PC-3 (cell line): ENCODE results near the gene GSG1L. TPM values are rescaled to one million over a fixed set of nuclear protein-coding genes. Genes with fewer than 3 reads are reported as not detected.

Experiments
- ATAC-seq: fragments of 200-7000 bp; cut with Tn5 transposase; 2 replicates; pipeline ENCODE4 v1.9.1; 2020; ENCODE audit warnings: mild to moderate bottlenecking, moderate library complexity
- BruUV-seq: library from RNA; stranded (reverse); fragments of 400-500 nt; replicated peaks from 2 replicates; lab custom pipeline; 2021; lab: Mats Ljungman, UMichigan
- CTCF ChIA-PET: fragments of 300-600 bp; sonication (Branson Sonifier 250); formaldehyde crosslinking; loops from one replicate; lab custom pipeline; 2022; ENCODE audit warnings: antibody characterized with exemption; lab: Charles Lee
- POLR2A ChIA-PET: fragments of 300-600 bp; sonication (Branson Sonifier 250); formaldehyde crosslinking; loops from one replicate; lab custom pipeline; 2022; ENCODE audit warnings: antibody characterized with exemption; ENCODE audit not compliant: unreplicated experiment; lab: Charles Lee
- DNase-seq: peaks from one replicate; pipeline ENCODE4 v3.0.0-alpha.2; 2015
- H2AFZ ChIP-seq: fragments of 300-600 bp; sonication (generic); 2 replicates; pipeline ENCODE4 v1.6.0; 2016; ENCODE audit warnings: antibody characterized with exemption, low read length
- H3F3A ChIP-seq: fragments of 300-600 bp; sonication (generic); one replicate; pipeline ENCODE4 v1.6.0; 2017; ENCODE audit warnings: antibody characterized with exemption, low read length, control low read depth, mild to moderate bottlenecking; ENCODE audit not compliant: unreplicated experiment
- H3K27ac ChIP-seq: fragments of 300-600 bp; sonication (generic); 2 replicates; pipeline ENCODE4 v1.5.1; 2016; ENCODE audit warnings: mild to moderate bottlenecking, low read length
- H3K27me3 ChIP-seq: fragments of 300-600 bp; sonication (generic); 2 replicates; pipeline ENCODE4 v1.6.1; 2016; ENCODE audit warnings: low read length, mixed read lengths
- H3K36me3 ChIP-seq: fragments of 300-600 bp; sonication (generic); 2 replicates; pipeline ENCODE4 v1.6.1; 2016; ENCODE audit warnings: low read depth, mixed run types, low read length, mixed read lengths
- H3K4me1 ChIP-seq: fragments of 300-600 bp; sonication (generic); 2 replicates; pipeline ENCODE4 v1.5.1; 2016; ENCODE audit warnings: low read length; ENCODE audit not compliant: insufficient read depth
- H3K4me2 ChIP-seq: fragments of 300-600 bp; sonication (generic); 2 replicates; pipeline ENCODE4 v1.6.0; 2016; ENCODE audit warnings: low read length
- H3K4me3 ChIP-seq: fragments of 300-600 bp; sonication (generic); 2 replicates; pipeline ENCODE4 v1.5.1; 2016; ENCODE audit warnings: mild to moderate bottlenecking, low read length, mixed read lengths
- H3K79me2 ChIP-seq: fragments of 300-600 bp; sonication (generic); 2 replicates; pipeline ENCODE4 v1.6.1; 2017; ENCODE audit warnings: low read length, mixed read lengths
- H3K9ac ChIP-seq: fragments of 300-600 bp; sonication (generic); 2 replicates; pipeline ENCODE4 v1.6.0; 2016; ENCODE audit warnings: mild to moderate bottlenecking, low read length
- H3K9me2 ChIP-seq: fragments of 300-600 bp; sonication (generic); replicated peaks from 2 replicates; pipeline ENCODE4 v1.6.1; 2016; ENCODE audit warnings: mixed run types, low read length, mixed read lengths
- H3K9me3 ChIP-seq: fragments of 300-600 bp; sonication (generic); 2 replicates; pipeline ENCODE4 v1.6.1; 2016; ENCODE audit warnings: low read length, mixed read lengths
- H4K20me1 ChIP-seq: fragments of 300-600 bp; sonication (generic); 2 replicates; pipeline ENCODE4 v1.6.1; 2016; ENCODE audit warnings: low read length, mixed read lengths
- CTCF ChIP-seq: fragments of 300-600 bp; sonication (generic); conservative IDR thresholded peaks from 2 replicates; pipeline ENCODE4 v1.5.1; 2017; ENCODE audit warnings: antibody characterized with exemption, low read depth, mild to moderate bottlenecking, low read length
- EZH2 ChIP-seq: fragments of 300-600 bp; sonication (generic); IDR thresholded peaks from one replicate; pipeline ENCODE4 v1.6.1; 2017; ENCODE audit warnings: antibody characterized with exemption, mild to moderate bottlenecking, low read length; ENCODE audit not compliant: unreplicated experiment
- EZH2phosphoT487 ChIP-seq: fragments of 300-600 bp; sonication (generic); IDR thresholded peaks from 2 replicates; pipeline ENCODE4 v1.6.1; 2018; ENCODE audit warnings: mild to moderate bottlenecking, antibody characterized with exemption, low read length, borderline replicate concordance
- intact Hi-C: fragments of 100-400 bp; cut with micrococcal nuclease; formaldehyde crosslinking; loops from 2 replicates; pipeline ENCODE4 v1.9.0; 2023
- total RNA-seq: library from RNA; depleted of rRNA; stranded (reverse); fragments of >200 nt; gene quantifications from 2 replicates; pipeline ENCODE4 v1.2.3, GENCODE V29; 2014

GSG1L gene
- total RNA-seq, 1 experiment from 2014 or later, result not detected

DNA sequence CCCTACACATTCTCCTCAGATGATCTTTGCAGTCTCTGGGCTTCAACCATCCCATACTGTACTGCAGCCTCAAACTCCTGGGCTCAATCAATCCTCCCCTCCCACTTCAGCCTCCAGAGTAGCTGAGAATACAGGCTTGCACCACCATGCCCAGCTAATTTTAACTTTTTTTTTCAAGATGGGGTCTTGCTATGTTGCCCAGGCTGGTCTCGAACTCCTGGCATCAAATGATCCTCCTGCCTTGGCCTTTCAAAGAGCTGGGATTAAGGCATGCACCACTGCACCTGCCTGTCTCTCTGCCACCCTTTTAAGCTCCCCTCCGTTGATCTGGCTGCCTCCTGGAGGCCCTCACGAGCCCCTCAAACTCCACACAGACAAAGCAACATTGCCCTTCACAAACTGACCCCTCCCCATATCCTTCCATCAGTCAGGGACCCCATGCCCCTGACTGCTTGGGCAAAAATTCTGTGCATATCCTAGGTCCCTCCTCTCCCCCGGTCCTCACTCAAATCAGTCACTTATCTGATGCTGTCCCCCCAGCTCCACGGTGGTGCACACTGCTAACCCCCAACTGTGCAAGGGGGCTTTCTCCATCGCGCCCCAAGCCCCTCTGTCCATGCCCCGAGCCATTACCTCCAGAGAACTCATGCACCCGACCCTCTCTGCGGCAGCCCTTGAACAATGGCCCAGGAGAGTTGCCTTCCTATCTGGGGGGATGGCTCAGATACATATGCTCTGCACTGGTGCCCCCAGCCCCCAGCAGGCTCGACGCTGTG is 260.7 kb downstream of the GSG1L start:
- H3K4me2 ChIP-seq, result no peak overlapping the region
- H3K4me3 ChIP-seq, result no peak overlapping the region
- no peaks in the 10 kb centered on the region for H3K9me2 ChIP-seq
- ChIA-PET POLR2A (no interaction called here), CTCF (no interaction called here)
- H3K79me2 ChIP-seq, result no peaks in the 10 kb centered on the region
- H3K9ac ChIP-seq, result no peak overlapping the region
- intact Hi-C loops, result no loop called here
- no peaks in the 10 kb centered on the region for H4K20me1 ChIP-seq
- TF ChIP-seq CTCF, result no peak
- TF ChIP-seq EZH2phosphoT487, result no peak
- no peak for TF ChIP-seq EZH2
- ATAC-seq, result no peak
- H3K4me1 ChIP-seq, result no peaks in the 10 kb centered on the region
- peaks cover 22% of the 10 kb centered on the region; the same call in 1 of the 2 replicates for H3K27me3 ChIP-seq
- no peak for DNase-seq
- no peaks in the 10 kb centered on the region for H3K9me3 ChIP-seq
- H3F3A ChIP-seq, result no peaks in the 10 kb centered on the region
- BruUV-seq, result no TSS peak
- no peak overlapping the region for H2AFZ ChIP-seq
- H3K36me3 ChIP-seq, result no peaks in the 10 kb centered on the region
- H3K27ac ChIP-seq, result no peak overlapping the region

DNA sequence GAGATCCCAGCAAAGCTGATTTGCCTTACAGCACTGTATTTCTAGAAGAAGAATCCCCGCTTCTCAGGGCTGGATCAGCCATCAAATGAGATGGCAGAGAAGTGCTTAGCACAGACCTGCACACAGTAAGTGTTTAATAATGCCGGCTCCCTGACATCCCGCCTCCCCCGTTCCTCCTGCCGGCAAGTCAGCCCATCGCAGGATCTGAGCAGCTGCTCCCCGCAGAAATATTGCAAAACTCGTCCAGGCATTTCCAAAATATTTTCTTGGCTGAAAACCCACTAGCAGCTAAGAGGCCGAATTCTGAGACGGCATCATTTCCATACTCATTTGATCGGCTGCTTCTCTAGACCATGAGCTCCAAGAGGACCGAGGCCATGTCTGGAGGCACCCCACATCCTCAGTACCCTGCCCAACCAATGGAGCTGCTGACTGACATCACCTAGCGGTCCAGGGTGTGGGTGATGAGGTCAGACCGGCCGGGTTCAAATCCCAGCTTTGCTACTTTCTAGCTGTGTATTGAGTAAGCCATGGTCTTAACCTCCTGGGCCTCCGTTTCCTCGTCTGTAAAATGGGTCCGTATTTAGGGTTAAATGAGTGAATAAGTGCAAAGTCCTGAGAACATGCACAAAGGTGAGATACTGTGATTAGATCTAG is 262.1 kb downstream of the GSG1L start:
- no peaks in the 10 kb centered on the region for H3F3A ChIP-seq
- H3K27ac ChIP-seq, result no peak overlapping the region
- no TSS peak for BruUV-seq
- intact Hi-C loops, result no loop called here
- H3K9me3 ChIP-seq, result no peaks in the 10 kb centered on the region
- no peaks in the 10 kb centered on the region for H3K79me2 ChIP-seq
- no peak overlapping the region for H3K4me2 ChIP-seq
- H3K27me3 ChIP-seq, result peaks cover 22% of the 10 kb centered on the region; the same call in 1 of the 2 replicates
- ChIA-PET CTCF (no interaction called here), POLR2A (no interaction called here)
- H2AFZ ChIP-seq, result no peak overlapping the region
- no peaks in the 10 kb centered on the region for H3K9me2 ChIP-seq
- H3K4me1 ChIP-seq, result no peaks in the 10 kb centered on the region
- H3K9ac ChIP-seq, result no peak overlapping the region
- no peaks in the 10 kb centered on the region for H3K36me3 ChIP-seq
- no peak overlapping the region for H3K4me3 ChIP-seq
- DNase-seq (no peak), ATAC-seq (no peak)
- H4K20me1 ChIP-seq, result no peaks in the 10 kb centered on the region
- no peak for TF ChIP-seq EZH2phosphoT487
- TF ChIP-seq EZH2, result no peak
- no peak for TF ChIP-seq CTCF

DNA sequence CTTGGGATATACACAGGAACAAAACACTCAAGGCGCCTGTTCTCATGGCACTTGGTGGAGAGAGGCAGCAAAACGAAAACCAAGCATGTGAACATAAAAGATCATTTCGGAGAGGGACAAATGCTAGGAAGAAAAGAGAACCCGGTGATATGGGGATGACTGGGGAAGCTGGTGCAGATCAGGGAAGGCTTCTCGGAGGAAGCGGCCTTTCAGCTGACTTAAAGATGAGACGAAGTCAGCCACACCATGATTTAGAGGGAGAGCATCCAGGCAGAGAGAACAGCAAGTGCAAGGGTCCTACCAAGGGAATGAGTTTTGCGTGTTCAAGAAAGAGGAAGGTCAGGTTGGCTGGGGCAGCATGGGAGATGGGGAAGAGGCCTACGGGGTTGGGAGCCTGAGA is 262.7 kb downstream of the GSG1L start:
- no peaks in the 10 kb centered on the region for H3K79me2 ChIP-seq
- TF ChIP-seq EZH2 (no peak), EZH2phosphoT487 (no peak), CTCF (no peak)
- no peak overlapping the region for H3K27ac ChIP-seq
- DNase-seq, result no peak
- ChIA-PET CTCF (no interaction called here), POLR2A (no interaction called here)
- no peak for ATAC-seq
- H2AFZ ChIP-seq, result no peak overlapping the region
- no peaks in the 10 kb centered on the region for H4K20me1 ChIP-seq
- H3K9me3 ChIP-seq, result no peaks in the 10 kb centered on the region
- peaks cover 22% of the 10 kb centered on the region; the same call in 1 of the 2 replicates for H3K27me3 ChIP-seq
- H3K4me3 ChIP-seq, result no peak overlapping the region
- H3K9me2 ChIP-seq, result no peaks in the 10 kb centered on the region
- no peaks in the 10 kb centered on the region for H3K4me1 ChIP-seq
- no peak overlapping the region for H3K9ac ChIP-seq
- no TSS peak for BruUV-seq
- no peak overlapping the region for H3K4me2 ChIP-seq
- intact Hi-C loops, result no loop called here
- no peaks in the 10 kb centered on the region for H3K36me3 ChIP-seq
- H3F3A ChIP-seq, result no peaks in the 10 kb centered on the region
